Measurements from ENCODE around the gene CCR7.

The CCR7 gene

DNA sequence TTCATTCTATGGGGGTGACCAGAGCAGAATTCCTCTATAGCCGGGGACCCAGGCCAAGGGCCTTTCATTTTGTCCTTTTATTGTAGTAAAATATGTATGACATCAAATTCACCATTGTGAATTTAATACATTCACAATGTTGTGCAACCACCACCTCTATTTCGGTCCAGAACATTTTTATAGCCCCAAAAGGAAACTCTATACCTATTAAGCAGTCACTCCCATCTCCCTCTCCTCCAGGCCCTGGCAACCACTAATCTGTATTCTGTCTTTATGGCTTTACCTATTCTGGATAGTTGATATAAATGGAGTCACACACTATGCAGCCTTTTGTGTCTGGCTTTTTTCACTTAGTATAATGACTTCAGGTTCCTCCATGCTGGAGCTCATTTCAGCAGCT, 54.1 kb downstream of the CCR7 start:
- no peaks in the 10 kb centered on the region for H3K9me3 ChIP-seq (ENCODE audit: control insufficient read depth, low read length)
- no peak overlapping the region for H3K4me3 ChIP-seq (ENCODE audit: low read depth, low read length)
- H2AFZ ChIP-seq: no peak overlapping the region
- H3K27me3 ChIP-seq (ENCODE audit: control insufficient read depth, insufficient read depth, low read length): no peaks in the 10 kb centered on the region
- H3K27ac ChIP-seq: no peak overlapping the region
- H3K36me3 ChIP-seq (ENCODE audit: control insufficient read depth, insufficient read depth, low read length): no peaks in the 10 kb centered on the region
- H3K9ac ChIP-seq: no peak overlapping the region
- no peaks in the 10 kb centered on the region for H3K79me2 ChIP-seq
- no peak overlapping the region for H3K4me2 ChIP-seq (ENCODE audit: low read length)
- TF ChIP-seq, protein P1, sequence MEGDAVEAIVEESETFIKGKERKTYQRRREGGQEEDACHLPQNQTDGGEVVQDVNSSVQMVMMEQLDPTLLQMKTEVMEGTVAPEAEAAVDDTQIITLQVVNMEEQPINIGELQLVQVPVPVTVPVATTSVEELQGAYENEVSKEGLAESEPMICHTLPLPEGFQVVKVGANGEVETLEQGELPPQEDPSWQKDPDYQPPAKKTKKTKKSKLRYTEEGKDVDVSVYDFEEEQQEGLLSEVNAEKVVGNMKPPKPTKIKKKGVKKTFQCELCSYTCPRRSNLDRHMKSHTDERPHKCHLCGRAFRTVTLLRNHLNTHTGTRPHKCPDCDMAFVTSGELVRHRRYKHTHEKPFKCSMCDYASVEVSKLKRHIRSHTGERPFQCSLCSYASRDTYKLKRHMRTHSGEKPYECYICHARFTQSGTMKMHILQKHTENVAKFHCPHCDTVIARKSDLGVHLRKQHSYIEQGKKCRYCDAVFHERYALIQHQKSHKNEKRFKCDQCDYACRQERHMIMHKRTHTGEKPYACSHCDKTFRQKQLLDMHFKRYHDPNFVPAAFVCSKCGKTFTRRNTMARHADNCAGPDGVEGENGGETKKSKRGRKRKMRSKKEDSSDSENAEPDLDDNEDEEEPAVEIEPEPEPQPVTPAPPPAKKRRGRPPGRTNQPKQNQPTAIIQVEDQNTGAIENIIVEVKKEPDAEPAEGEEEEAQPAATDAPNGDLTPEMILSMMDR (IDR thresholded peaks at IDR 0.05): no peak
- H3K4me1 ChIP-seq: no peaks in the 10 kb centered on the region

DNA sequence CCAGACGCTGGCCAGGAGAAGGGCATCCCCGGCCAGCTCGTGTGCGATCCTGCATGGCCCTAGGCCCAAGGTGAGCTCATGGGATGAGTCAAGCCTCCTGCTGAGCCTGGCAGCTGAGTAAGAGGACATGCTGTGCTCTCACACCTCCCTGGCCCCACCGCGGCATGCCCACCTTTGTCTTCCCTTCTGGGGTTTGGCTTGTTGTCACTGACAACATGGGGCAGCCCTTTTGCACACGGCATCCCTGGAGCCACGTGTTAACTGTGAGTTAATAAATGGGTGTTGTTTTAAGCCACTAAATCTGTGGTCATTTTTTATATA, 55.0 kb downstream of the CCR7 start:
- H3K79me2 ChIP-seq: no peaks in the 10 kb centered on the region
- H3K27me3 ChIP-seq (ENCODE audit: control insufficient read depth, insufficient read depth, low read length): no peaks in the 10 kb centered on the region
- H3K36me3 ChIP-seq (ENCODE audit: control insufficient read depth, insufficient read depth, low read length): no peaks in the 10 kb centered on the region
- H3K4me3 ChIP-seq (ENCODE audit: low read depth, low read length): no peak overlapping the region
- H3K9me3 ChIP-seq (ENCODE audit: control insufficient read depth, low read length): no peaks in the 10 kb centered on the region
- H2AFZ ChIP-seq: no peak overlapping the region
- no peaks in the 10 kb centered on the region for H3K4me1 ChIP-seq
- no peak overlapping the region for H3K4me2 ChIP-seq (ENCODE audit: low read length)
- TF ChIP-seq, protein P1 (IDR thresholded peaks at IDR 0.05): no peak
- H3K27ac ChIP-seq: no peak overlapping the region
- no peak overlapping the region for H3K9ac ChIP-seq

DNA sequence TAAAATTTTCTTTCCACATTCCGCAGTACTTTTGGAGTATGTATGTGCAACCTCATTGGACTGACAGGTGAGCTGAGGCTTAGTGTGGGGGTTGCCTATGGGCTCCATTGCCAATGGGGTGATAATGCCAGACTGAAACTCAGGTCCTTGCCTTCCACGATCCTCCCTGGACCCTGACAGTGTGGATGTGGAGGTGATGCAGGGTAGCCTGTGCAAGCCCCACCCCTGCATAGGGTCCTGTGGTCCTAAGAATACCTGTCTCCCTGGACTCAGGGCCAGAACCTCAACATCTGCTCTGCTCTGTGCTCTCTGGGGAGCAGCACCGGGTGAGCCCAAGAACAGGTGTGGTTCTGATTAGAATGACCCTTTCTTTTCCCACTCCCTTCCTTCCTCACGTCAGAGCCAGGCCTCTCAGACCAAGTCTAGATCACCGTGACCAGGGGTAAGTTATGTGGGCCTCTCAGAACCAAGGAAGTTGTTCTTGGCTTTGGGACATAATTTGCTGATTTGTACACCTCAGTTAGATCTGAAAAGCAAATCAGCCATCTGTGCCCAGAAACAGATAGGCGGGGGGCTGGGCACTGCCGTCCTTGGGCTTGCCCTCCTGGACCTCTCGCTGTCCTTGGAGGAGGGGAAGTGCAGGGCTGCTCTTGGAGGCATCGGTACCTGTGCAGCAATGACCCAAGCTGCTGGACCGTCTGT, 55.5 kb downstream of the CCR7 start:
- no peak overlapping the region for H3K27ac ChIP-seq
- no peaks in the 10 kb centered on the region for H3K79me2 ChIP-seq
- no peaks in the 10 kb centered on the region for H3K9me3 ChIP-seq (ENCODE audit: control insufficient read depth, low read length)
- no peaks in the 10 kb centered on the region for H3K4me1 ChIP-seq
- no peak overlapping the region for H3K9ac ChIP-seq
- no peak overlapping the region for H2AFZ ChIP-seq
- TF ChIP-seq, protein P1 (IDR thresholded peaks at IDR 0.05): no peak
- H3K4me3 ChIP-seq (ENCODE audit: low read depth, low read length): no peak overlapping the region
- H3K27me3 ChIP-seq (ENCODE audit: control insufficient read depth, insufficient read depth, low read length): no peaks in the 10 kb centered on the region
- H3K36me3 ChIP-seq (ENCODE audit: control insufficient read depth, insufficient read depth, low read length): no peaks in the 10 kb centered on the region
- H3K4me2 ChIP-seq (ENCODE audit: low read length): no peak overlapping the region

DNA sequence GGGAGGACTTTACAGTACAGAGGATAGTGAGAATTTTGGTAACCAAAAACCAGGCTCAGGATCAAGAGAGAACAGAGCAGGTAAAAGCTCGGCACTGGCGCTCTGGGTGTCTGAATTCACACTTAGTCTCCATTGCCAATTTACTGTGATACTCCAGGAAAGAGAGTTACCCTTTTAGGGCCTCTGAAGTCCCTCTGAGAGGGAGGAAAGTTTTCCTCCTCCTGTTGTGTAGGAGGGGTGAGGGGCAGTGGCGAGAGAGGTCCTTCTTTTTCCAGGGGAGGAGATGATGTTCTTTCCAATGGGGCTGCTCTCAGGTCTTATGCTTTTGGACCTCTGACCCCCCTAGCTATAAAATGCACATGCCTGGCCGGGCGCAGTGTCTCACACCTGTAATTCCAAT, 58.5 kb downstream of the CCR7 start:
- H3K4me3 ChIP-seq (ENCODE audit: low read depth, low read length): no peak overlapping the region
- no peaks in the 10 kb centered on the region for H3K79me2 ChIP-seq
- H3K27me3 ChIP-seq (ENCODE audit: control insufficient read depth, insufficient read depth, low read length): no peaks in the 10 kb centered on the region
- no peak overlapping the region for H3K27ac ChIP-seq
- H3K9me3 ChIP-seq (ENCODE audit: control insufficient read depth, low read length): no peaks in the 10 kb centered on the region
- H2AFZ ChIP-seq: no peak overlapping the region
- no peaks in the 10 kb centered on the region for H3K4me1 ChIP-seq
- no peak overlapping the region for H3K4me2 ChIP-seq (ENCODE audit: low read length)
- TF ChIP-seq, protein P1 (IDR thresholded peaks at IDR 0.05): no peak
- H3K36me3 ChIP-seq (ENCODE audit: control insufficient read depth, insufficient read depth, low read length): no peaks in the 10 kb centered on the region
- H3K9ac ChIP-seq: no peak overlapping the region

Data from parathyroid adenoma (tissue), 2 donors.